Keratinocyte (primary cell): ENCODE measurements around the gene LRRC8C. TPM values are rescaled to one million over a fixed set of nuclear protein-coding genes. Genes with fewer than 3 reads are reported as not detected.

Source experiments
- DNase-seq: peaks from one replicate; pipeline ENCODE4 v3.0.0-alpha.2; 2011; ENCODE audit warnings: low read depth, missing footprints, low spot score
- FAIRE-seq: peaks from 2 replicates; lab custom pipeline; 2011; peaks lifted over from hg19 to GRCh38; lab: Jason Lieb, UNC
- H2AFZ ChIP-seq: 2 replicates; pipeline ENCODE4 v1.6.0; 2012; ENCODE audit warnings: low read length, control low read depth, inconsistent platforms; ENCODE audit not compliant: control insufficient read depth
- H3K27ac ChIP-seq: 2 replicates; pipeline ENCODE4 v1.5.1; 2011; ENCODE audit warnings: low read length; ENCODE audit not compliant: control insufficient read depth, insufficient read depth
- H3K27me3 ChIP-seq: 3 replicates; pipeline ENCODE4 v1.6.0; 2011; ENCODE audit warnings: low read length; ENCODE audit not compliant: control insufficient read depth, insufficient read depth; ENCODE audit errors: extremely low read depth
- H3K36me3 ChIP-seq, 2 experiments: 2 replicates in 1 of 2; 3 replicates in 1 of 2; pipeline ENCODE4 v1.5.1; 2011; ENCODE audit warnings: low read length in 2 of 2, mild to moderate bottlenecking in 1 of 2; ENCODE audit not compliant: control insufficient read depth in 2 of 2, insufficient read depth in 2 of 2; ENCODE audit errors: extremely low read depth in 1 of 2
- H3K4me1 ChIP-seq: 3 replicates; pipeline ENCODE4 v1.5.1; 2011; ENCODE audit warnings: low read length; ENCODE audit not compliant: control insufficient read depth, insufficient read depth; ENCODE audit errors: extremely low read depth
- H3K4me2 ChIP-seq: 3 replicates; pipeline ENCODE4 v1.6.0; 2011; ENCODE audit warnings: low read depth, low read length; ENCODE audit not compliant: control insufficient read depth, insufficient read depth; ENCODE audit errors: extremely low read depth
- H3K4me3 ChIP-seq, 3 experiments: fragments of 200-600 bp in 1 of 3; sonication (generic) in 1 of 3; 2 replicates in 2 of 3; 3 replicates in 1 of 3; pipeline ENCODE4 v1.5.1; 2011 to 2016; ENCODE audit warnings: low read length in 3 of 3, mild to moderate bottlenecking in 3 of 3, control low read depth in 2 of 3, inconsistent platforms in 1 of 3, low read depth in 1 of 3, mixed read lengths in 1 of 3, mixed run types in 1 of 3, moderate library complexity in 1 of 3; ENCODE audit not compliant: control insufficient read depth in 2 of 3, insufficient read depth in 2 of 3; ENCODE audit errors: extremely low read depth in 1 of 3
- H3K79me2 ChIP-seq: 2 replicates; pipeline ENCODE4 v1.6.0; 2012; ENCODE audit warnings: low read length; ENCODE audit not compliant: control insufficient read depth, insufficient read depth
- H3K9ac ChIP-seq: 3 replicates; pipeline ENCODE4 v1.6.0; 2011; ENCODE audit warnings: low read length; ENCODE audit not compliant: control insufficient read depth, insufficient read depth; ENCODE audit errors: extremely low read depth
- H3K9me1 ChIP-seq: 3 replicates; pipeline ENCODE4 v1.6.0; 2011; ENCODE audit warnings: low read length; ENCODE audit not compliant: control insufficient read depth, insufficient read depth; ENCODE audit errors: extremely low read depth
- H3K9me3 ChIP-seq: 2 replicates; pipeline ENCODE4 v1.5.1; 2012; ENCODE audit warnings: low read depth, low read length; ENCODE audit not compliant: control insufficient read depth
- H4K20me1 ChIP-seq: 3 replicates; pipeline ENCODE4 v1.6.0; 2011; ENCODE audit warnings: low read length; ENCODE audit not compliant: control insufficient read depth, insufficient read depth; ENCODE audit errors: extremely low read depth
- EZH2 ChIP-seq: IDR thresholded peaks from one replicate; pipeline ENCODE4 v1.6.1; 2012; ENCODE audit warnings: inconsistent platforms, mild to moderate bottlenecking, low read length, moderate library complexity
- dilution Hi-C: fragments of 300-500 bp; cut with MboI; formaldehyde crosslinking; loops from one replicate; pipeline ENCODE4 v1.7.0; 2020; ENCODE audit warnings: low sequenced_read_pairs; ENCODE audit not compliant: extremely low pct_ligation_motif_present
- polyA plus RNA-seq, 5 experiments: library from polyadenylated mRNA; depleted of rRNA in 3 of 5; stranded (reverse) in 3 of 5; stranded (forward) in 1 of 5; unstranded in 1 of 5; fragments of >200 nt; gene quantifications; 1 replicate in 1 of 5; 2 replicates in 3 of 5; 3 replicates in 1 of 5; pipeline versions ENCODE4 v1.2.1 to v1.2.3, GENCODE V29; 2011 to 2012; ENCODE audit warnings: missing spikeins in 2 of 5, low read depth in 1 of 5, low replicate concordance in 1 of 5
- TF ChIP-seq, protein P1 (sequence below), 3 experiments: IDR thresholded peaks in 1 of 3; conservative IDR thresholded peaks in 1 of 3; optimal IDR thresholded peaks in 1 of 3; 2 replicates in 2 of 3; 3 replicates in 1 of 3; pipeline versions ENCODE3 to v1.5.1; 2011; ENCODE audit warnings: low read length in 3 of 3, mild to moderate bottlenecking in 3 of 3, moderate library complexity in 2 of 3, control low read depth in 1 of 3, inconsistent platforms in 1 of 3; ENCODE audit not compliant: insufficient read depth in 2 of 3; ENCODE audit errors: extremely low read depth in 1 of 3

LRRC8C gene
- polyA plus RNA-seq, 1 donor (not counting 4 experiments of a cell fraction or from before 2014, with no cell fraction given) = 18.4 TPM

DNA sequence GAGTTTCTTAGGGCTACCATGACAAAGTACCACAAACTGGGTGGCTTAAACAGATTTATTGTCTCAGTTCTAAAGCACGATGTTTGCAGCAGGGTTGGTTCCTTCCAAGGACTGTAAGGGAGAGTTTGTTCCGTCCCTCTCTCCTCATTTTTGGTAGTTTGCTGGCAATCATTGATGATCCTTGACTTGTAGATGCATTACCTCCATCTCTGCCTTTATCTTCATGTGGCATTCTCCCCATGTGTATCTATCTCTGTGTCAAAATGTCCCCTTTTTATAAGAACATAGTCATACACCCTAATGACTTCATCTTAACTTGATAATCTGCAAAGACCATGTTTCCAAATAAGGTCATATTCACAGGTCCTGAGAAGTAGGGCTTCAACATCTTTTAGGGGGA lies 90.2 kb downstream of the LRRC8C start:
- Histone ChIP-seq H3K9me3 (no peaks in the 10 kb centered on the region), H2AFZ (no peak overlapping the region), H3K9ac (no peak overlapping the region), H3K4me2 (no peak overlapping the region), H3K79me2 (no peaks in the 10 kb centered on the region), H3K4me3 (no peak overlapping the region), H3K36me3 (no peaks in the 10 kb centered on the region), H3K4me1 (peaks cover 44% of the 10 kb centered on the region), H3K27ac (no peak overlapping the region), H4K20me1 (no peaks in the 10 kb centered on the region), H3K27me3 (no peaks in the 10 kb centered on the region), H3K9me1 (no peaks in the 10 kb centered on the region)
- FAIRE-seq (no peak), DNase-seq (no peak)
- TF ChIP-seq EZH2 = no peak
- TF ChIP-seq, protein P1, sequence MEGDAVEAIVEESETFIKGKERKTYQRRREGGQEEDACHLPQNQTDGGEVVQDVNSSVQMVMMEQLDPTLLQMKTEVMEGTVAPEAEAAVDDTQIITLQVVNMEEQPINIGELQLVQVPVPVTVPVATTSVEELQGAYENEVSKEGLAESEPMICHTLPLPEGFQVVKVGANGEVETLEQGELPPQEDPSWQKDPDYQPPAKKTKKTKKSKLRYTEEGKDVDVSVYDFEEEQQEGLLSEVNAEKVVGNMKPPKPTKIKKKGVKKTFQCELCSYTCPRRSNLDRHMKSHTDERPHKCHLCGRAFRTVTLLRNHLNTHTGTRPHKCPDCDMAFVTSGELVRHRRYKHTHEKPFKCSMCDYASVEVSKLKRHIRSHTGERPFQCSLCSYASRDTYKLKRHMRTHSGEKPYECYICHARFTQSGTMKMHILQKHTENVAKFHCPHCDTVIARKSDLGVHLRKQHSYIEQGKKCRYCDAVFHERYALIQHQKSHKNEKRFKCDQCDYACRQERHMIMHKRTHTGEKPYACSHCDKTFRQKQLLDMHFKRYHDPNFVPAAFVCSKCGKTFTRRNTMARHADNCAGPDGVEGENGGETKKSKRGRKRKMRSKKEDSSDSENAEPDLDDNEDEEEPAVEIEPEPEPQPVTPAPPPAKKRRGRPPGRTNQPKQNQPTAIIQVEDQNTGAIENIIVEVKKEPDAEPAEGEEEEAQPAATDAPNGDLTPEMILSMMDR (optimal IDR thresholded peaks at IDR 0.05 in 1 of 3, IDR thresholded peaks at IDR 0.05 in 1 of 3, conservative IDR thresholded peaks at IDR 0.05 in 1 of 3; ENCODE audit: extremely low read depth in 1 of 3, insufficient read depth in 2 of 3, low read length in 3 of 3) = no peak
- dilution Hi-C loops = no loop called here

DNA sequence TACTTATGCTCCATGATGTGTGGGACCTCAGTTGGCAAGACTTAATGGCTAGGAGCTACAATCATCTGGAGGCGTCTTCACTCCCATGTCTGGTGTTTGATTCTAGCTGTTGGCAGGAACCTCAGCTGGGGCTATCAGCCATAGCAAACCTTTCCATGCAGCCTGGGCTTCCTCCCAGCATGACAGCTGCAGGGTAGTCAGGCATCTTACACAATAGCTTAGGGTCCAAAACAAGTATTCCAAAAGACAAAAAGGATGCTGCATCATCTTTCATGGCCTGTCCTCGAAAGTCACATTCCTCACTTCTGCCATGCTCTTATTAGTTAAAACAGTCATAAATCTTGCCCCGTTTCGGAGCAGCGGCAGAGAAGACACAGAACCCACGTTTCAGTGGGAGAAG lies 90.9 kb downstream of the LRRC8C start:
- no peaks in the 10 kb centered on the region for H3K36me3 ChIP-seq
- H4K20me1 ChIP-seq = no peaks in the 10 kb centered on the region
- no peaks in the 10 kb centered on the region for H3K9me1 ChIP-seq
- FAIRE-seq = no peak
- peaks cover 43% of the 10 kb centered on the region for H3K4me1 ChIP-seq
- dilution Hi-C loops = no loop called here
- no peak for DNase-seq
- peak overlapping the region; percentile 97 for H3K27ac ChIP-seq
- H2AFZ ChIP-seq = no peak overlapping the region
- no peaks in the 10 kb centered on the region for H3K79me2 ChIP-seq
- H3K4me3 ChIP-seq = no peak overlapping the region
- no peak overlapping the region for H3K9ac ChIP-seq
- H3K4me2 ChIP-seq = peak overlapping the region; percentile 80
- TF ChIP-seq, protein P1 (optimal IDR thresholded peaks at IDR 0.05 in 1 of 3, IDR thresholded peaks at IDR 0.05 in 1 of 3, conservative IDR thresholded peaks at IDR 0.05 in 1 of 3; ENCODE audit: extremely low read depth in 1 of 3, insufficient read depth in 2 of 3, low read length in 3 of 3) = no peak
- TF ChIP-seq EZH2 = no peak
- H3K27me3 ChIP-seq = no peaks in the 10 kb centered on the region
- no peaks in the 10 kb centered on the region for H3K9me3 ChIP-seq
